PC-9 (cell line): ENCODE measurements around the gene PTPRM. TPM values are rescaled to one million over a fixed set of nuclear protein-coding genes. Genes with fewer than 3 reads are reported as not detected.

Experiments
- BruUV-seq: library from RNA; stranded (reverse); fragments of 400-500 nt; replicated peaks from 2 replicates; lab custom pipeline; 2021; lab: Mats Ljungman, UMichigan
- CTCF ChIA-PET: fragments of 300-600 bp; sonication (Branson Sonifier 250); formaldehyde crosslinking; loops from one replicate; lab custom pipeline; 2022; ENCODE audit warnings: antibody characterized with exemption; lab: Charles Lee
- POLR2A ChIA-PET: fragments of 300-600 bp; sonication (Branson Sonifier 250); formaldehyde crosslinking; loops from one replicate; lab custom pipeline; 2022; ENCODE audit warnings: antibody characterized with exemption; ENCODE audit not compliant: unreplicated experiment; lab: Charles Lee
- DNase-seq, 2 experiments: peaks; one replicate each; pipeline versions ENCODE4 v3.0.0 to v3.0.0-alpha.2; 2015 to 2022; ENCODE audit warnings: mixed read lengths in 1 of 2
- H2AFZ ChIP-seq: fragments of 200-600 bp; sonication (generic); 2 replicates; pipeline ENCODE4 v1.8.1; 2017; ENCODE audit warnings: antibody characterized with exemption
- H3F3A ChIP-seq: fragments of 200-600 bp; sonication (generic); 2 replicates; pipeline ENCODE4 v1.8.1; 2017; ENCODE audit warnings: antibody characterized with exemption, mild to moderate bottlenecking, low read depth; ENCODE audit not compliant: insufficient read depth
- H3K27ac ChIP-seq: fragments of 200-600 bp; sonication (generic); 2 replicates; pipeline ENCODE4 v1.6.1; 2016; ENCODE audit warnings: mixed run types
- H3K27me3 ChIP-seq: fragments of 200-600 bp; sonication (generic); 2 replicates; pipeline ENCODE4 v1.6.1; 2016; ENCODE audit warnings: low read depth, mixed run types; ENCODE audit not compliant: insufficient read depth
- H3K36me3 ChIP-seq: fragments of 200-600 bp; sonication (generic); 2 replicates; pipeline ENCODE4 v1.6.1; 2016; ENCODE audit warnings: low read depth, mixed run types
- H3K4me1 ChIP-seq: fragments of 200-600 bp; sonication (generic); replicated peaks from 2 replicates; pipeline ENCODE4 v1.6.1; 2016; ENCODE audit warnings: mixed run types; ENCODE audit not compliant: insufficient read depth
- H3K4me2 ChIP-seq: fragments of 200-600 bp; sonication (generic); 2 replicates; pipeline ENCODE4 v1.6.1; 2017; ENCODE audit warnings: mixed run types
- H3K4me3 ChIP-seq: fragments of 200-600 bp; sonication (generic); 2 replicates; pipeline ENCODE4 v1.6.1; 2016; ENCODE audit warnings: mixed run types
- H3K79me2 ChIP-seq: fragments of 200-600 bp; sonication (generic); 2 replicates; pipeline ENCODE4 v1.6.1; 2017; ENCODE audit warnings: low read depth, mixed run types
- H3K9me2 ChIP-seq: fragments of 200-600 bp; sonication (generic); 2 replicates; pipeline ENCODE4 v1.8.1; 2017; ENCODE audit warnings: mild to moderate bottlenecking; ENCODE audit not compliant: insufficient read depth
- H3K9me3 ChIP-seq: fragments of 200-600 bp; sonication (generic); 2 replicates; pipeline ENCODE4 v1.8.1; 2016; ENCODE audit warnings: low read depth; ENCODE audit not compliant: insufficient read depth
- H4K20me1 ChIP-seq: fragments of 200-600 bp; sonication (generic); 2 replicates; pipeline ENCODE4 v1.8.1; 2017; ENCODE audit not compliant: insufficient read depth
- CTCF ChIP-seq: fragments of 200-600 bp; sonication (generic); conservative IDR thresholded peaks from 2 replicates; pipeline ENCODE4 v1.6.1; 2017; ENCODE audit warnings: mixed run types, antibody characterized with exemption, mild to moderate bottlenecking, moderate library complexity
- EZH2 ChIP-seq: fragments of 200-600 bp; sonication (generic); IDR thresholded peaks from 2 replicates; pipeline ENCODE4 v1.8.0; 2017; ENCODE audit warnings: antibody characterized with exemption, low read depth
- intact Hi-C: fragments of 100-400 bp; cut with micrococcal nuclease; formaldehyde crosslinking; loops from one replicate; pipeline ENCODE4 v1.10.0; 2022; ENCODE audit not compliant: unreplicated experiment
- total RNA-seq: library from RNA; stranded (reverse); gene quantifications from 2 replicates; pipeline ENCODE4 v1.2.3, GENCODE V29; 2021

Gene PTPRM
- total RNA-seq, 1 experiment from 2014 or later: 32.5 TPM

GRCh38 chr18:8374676-8375075 lies 807.6 kb downstream of the PTPRM start:
- BruUV-seq: no TSS peak
- Histone ChIP-seq H4K20me1 (no peaks in the 10 kb centered on the region), H2AFZ (no peak overlapping the region), H3K79me2 (no peaks in the 10 kb centered on the region), H3K27me3 (no peaks in the 10 kb centered on the region), H3F3A (no peaks in the 10 kb centered on the region), H3K36me3 (no peaks in the 10 kb centered on the region), H3K9me2 (no peaks in the 10 kb centered on the region), H3K9me3 (no peaks in the 10 kb centered on the region), H3K27ac (no peak overlapping the region), H3K4me2 (no peak overlapping the region), H3K4me3 (no peak overlapping the region), H3K4me1 (no peaks in the 10 kb centered on the region)
- no peak for DNase-seq
- intact Hi-C loops: no loop called here
- TF ChIP-seq EZH2: no peak
- no peak for TF ChIP-seq CTCF
- CTCF ChIA-PET: no interaction called here
- POLR2A ChIA-PET: no interaction called here

- H3K9me3 ChIP-seq: no peaks in the 10 kb centered on the region
- no peaks in the 10 kb centered on the region for H3K4me1 ChIP-seq
- no peaks in the 10 kb centered on the region for H3F3A ChIP-seq
- ChIA-PET POLR2A (no interaction called here), CTCF (no interaction called here)
- TF ChIP-seq EZH2 (no peak), CTCF (no peak)
- H2AFZ ChIP-seq: no peak overlapping the region
- no TSS peak for BruUV-seq
- H3K4me3 ChIP-seq: no peak overlapping the region
- H3K9me2 ChIP-seq: no peaks in the 10 kb centered on the region
- H3K27ac ChIP-seq: no peak overlapping the region
- H3K4me2 ChIP-seq: no peak overlapping the region
- no peaks in the 10 kb centered on the region for H4K20me1 ChIP-seq
- H3K79me2 ChIP-seq: no peaks in the 10 kb centered on the region
- intact Hi-C loops: no loop called here
- no peak for DNase-seq
- H3K27me3 ChIP-seq: no peaks in the 10 kb centered on the region
- H3K36me3 ChIP-seq: no peaks in the 10 kb centered on the region
Observed at GRCh38 chr18:8375249-8375648, 808.1 kb downstream of the PTPRM start.

DNA sequence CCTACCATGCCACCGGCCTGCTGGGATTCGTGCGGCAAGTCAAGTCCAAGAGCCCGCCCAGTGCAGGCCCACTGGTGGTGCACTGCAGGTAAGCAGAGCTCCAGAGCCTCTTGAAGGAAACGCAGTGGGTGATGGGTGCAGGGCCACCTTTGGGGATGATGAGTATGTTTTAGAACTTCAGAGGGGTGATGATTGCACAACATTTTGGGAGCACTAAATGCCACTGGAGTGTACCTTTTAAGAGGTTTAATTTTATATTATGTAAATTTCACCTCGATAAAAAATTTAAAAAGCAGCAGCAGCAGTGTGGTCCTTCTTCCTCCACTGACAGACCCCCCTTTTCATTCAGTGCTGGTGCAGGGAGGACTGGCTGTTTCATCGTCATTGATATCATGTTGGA lies 809.0 kb downstream of the PTPRM start:
- Histone ChIP-seq H3F3A (no peaks in the 10 kb centered on the region), H3K79me2 (no peaks in the 10 kb centered on the region), H3K27me3 (no peaks in the 10 kb centered on the region), H3K9me3 (no peaks in the 10 kb centered on the region), H3K4me3 (no peak overlapping the region), H3K4me1 (no peaks in the 10 kb centered on the region), H2AFZ (no peak overlapping the region), H3K9me2 (no peaks in the 10 kb centered on the region), H3K4me2 (no peak overlapping the region), H4K20me1 (no peaks in the 10 kb centered on the region), H3K27ac (no peak overlapping the region), H3K36me3 (no peaks in the 10 kb centered on the region)
- CTCF ChIA-PET: no interaction called here
- TF ChIP-seq EZH2 (no peak), CTCF (no peak)
- POLR2A ChIA-PET: no interaction called here
- intact Hi-C loops: no loop called here
- BruUV-seq: no TSS peak
- DNase-seq: no peak
